Measurements from ENCODE around the gene HCN3.

DNA sequence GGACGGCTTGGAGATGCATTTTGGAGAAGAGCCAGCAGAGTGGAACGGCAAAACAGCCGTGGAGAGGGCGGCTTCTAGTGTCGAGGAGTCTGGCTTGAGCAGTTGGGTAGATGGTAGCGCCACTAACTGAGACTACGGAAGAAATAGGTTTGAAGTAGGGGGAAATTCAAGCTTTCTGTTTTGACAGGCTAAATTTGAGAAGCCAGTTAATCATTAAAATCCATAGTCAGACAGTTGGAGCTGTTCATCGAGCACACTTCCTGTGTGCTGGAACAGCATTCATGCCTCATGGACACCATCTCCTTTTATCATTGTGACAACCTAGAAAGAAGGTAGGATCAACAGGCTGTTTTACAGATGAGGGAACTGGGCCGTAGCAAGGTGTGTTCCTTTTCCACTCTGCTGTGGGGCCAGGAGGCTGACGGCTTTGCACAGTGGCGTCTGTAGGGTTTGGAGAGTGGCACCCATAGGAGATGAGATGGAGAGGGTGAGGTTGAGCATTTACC is 27.3 kb downstream of the HCN3 start:
- TF ChIP-seq POLR2A (IDR thresholded peaks at IDR 0.05) (no peak), POLR2AphosphoS5 (IDR thresholded peaks at IDR 0.05) (no peak), EP300 (IDR thresholded peaks at IDR 0.05) (no peak)
- TF ChIP-seq, protein P1, sequence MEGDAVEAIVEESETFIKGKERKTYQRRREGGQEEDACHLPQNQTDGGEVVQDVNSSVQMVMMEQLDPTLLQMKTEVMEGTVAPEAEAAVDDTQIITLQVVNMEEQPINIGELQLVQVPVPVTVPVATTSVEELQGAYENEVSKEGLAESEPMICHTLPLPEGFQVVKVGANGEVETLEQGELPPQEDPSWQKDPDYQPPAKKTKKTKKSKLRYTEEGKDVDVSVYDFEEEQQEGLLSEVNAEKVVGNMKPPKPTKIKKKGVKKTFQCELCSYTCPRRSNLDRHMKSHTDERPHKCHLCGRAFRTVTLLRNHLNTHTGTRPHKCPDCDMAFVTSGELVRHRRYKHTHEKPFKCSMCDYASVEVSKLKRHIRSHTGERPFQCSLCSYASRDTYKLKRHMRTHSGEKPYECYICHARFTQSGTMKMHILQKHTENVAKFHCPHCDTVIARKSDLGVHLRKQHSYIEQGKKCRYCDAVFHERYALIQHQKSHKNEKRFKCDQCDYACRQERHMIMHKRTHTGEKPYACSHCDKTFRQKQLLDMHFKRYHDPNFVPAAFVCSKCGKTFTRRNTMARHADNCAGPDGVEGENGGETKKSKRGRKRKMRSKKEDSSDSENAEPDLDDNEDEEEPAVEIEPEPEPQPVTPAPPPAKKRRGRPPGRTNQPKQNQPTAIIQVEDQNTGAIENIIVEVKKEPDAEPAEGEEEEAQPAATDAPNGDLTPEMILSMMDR (IDR thresholded peaks at IDR 0.05) = no peak
